Stimulated activated CD8-positive, alpha-beta memory T cell treated with anti-CD3 and anti-CD28 coated beads, Interleukin-15, amount 100 ng/mL, for 48 hours (primary cell): ENCODE data around the gene PHACTR4.
"Not testable (repeated sequence)": the region's sequence is repeated elsewhere in the genome, so short reads cannot be mapped to it uniquely, and the experiment has no call there.

Experiments used
- DNase-seq, 2 donors: peaks; one replicate each; pipeline ENCODE4 v3.0.0-alpha.2; 2020; ENCODE audit warnings: low read depth in 2 of 2

PHACTR4 gene

DNA sequence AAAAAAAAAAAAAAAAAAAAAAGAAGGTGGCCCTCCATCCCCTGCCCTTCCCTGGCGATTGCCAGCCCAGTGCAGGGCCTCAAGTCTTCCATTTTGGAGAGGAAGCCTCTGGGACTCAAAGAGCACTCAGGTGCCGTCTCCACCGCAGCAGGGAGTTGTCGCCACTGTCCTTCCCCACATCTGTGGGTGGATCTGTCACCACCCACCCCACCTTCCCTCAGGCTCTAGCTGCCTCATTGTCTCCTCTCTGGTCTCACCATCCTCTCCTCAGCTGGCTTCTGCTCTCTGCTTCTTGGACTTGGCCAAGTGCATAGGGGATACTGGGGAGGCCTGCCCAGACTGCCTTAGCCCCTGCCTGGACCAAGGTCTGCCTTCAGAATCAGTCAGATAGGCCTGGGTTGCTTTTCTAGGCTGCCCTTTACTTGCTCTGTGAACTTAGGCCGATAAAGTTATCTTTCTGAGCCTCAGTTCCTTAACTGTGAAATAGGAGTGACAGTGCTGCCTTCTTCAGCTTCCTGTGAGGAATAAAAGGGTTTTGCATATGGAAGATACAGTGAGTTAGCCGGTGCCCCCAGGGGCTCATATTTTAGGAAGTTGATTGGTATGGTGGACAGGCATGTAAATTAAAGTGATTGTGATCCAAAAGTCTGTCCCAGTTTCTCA lies 152.1 kb downstream of the PHACTR4 start:
- DNase-seq: no peak

DNA sequence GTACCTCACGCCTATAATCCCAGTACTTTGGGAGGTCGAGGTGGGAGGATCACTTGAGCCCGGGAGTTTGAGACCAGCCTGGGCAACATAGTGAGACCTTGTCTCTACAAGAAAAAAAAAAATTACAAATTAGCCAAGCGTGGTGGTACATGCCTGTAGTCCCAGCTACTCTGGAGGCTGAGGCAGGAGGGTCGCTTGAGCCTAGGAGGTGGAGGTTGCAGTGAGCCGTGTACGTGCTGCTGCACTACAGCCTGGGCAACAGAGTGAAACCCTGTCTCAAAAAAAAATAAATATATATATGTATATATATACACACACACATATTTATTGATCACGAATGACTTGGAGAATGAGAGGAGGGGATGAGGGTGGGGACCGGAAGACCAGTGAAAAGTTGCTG lies 153.0 kb downstream of the PHACTR4 start:
- DNase-seq: not testable (repeated sequence)

DNA sequence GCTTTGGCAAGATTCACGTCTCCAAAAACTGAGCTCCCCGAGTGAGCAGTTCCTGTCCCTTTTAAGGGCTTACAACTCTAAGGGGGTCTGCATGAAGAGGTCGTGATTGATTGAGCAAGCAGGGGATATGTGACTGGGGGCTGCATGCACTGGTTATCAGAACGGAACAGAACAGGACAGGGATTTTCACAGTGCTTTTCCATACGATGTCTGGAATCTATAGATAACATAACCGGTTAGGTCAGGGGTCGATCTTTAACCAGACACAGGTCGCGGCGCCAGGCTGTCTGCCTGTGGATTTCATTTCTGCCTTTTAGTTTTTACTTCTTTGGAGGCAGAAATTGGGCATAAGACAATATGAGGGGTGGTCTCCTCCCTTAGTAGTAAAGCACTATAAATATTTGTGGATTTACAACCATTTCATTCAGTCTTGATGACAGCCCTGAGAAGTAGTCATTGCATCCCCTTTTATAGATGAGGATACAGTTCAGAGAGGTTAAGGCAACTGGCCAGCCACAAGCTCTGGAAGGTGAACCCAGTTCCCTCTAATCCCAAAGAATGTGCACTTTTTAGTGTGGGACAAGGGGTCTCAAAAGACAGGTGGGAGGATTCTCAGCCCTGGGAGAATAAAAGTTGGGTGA lies 155.6 kb downstream of the PHACTR4 start:
- DNase-seq: not testable (repeated sequence)

DNA sequence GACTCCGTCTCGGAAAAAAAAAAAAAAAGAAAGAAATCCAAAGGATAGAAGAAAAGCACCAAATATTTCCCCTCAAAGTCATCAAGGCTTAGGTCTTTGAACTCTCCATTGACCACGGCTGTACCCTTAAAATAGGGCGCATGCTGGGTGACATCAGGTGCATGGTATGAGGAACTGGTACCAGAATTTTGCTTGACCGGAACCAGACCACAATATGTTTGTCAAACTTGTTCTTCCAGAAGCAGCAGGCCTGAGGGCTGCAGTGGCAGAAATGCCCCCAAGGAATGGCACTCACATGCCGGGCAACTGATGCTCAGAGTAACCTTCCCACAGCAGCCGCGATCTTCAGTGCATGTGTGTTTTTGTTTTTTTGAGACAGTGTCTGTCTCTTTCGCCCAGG lies 157.3 kb downstream of the PHACTR4 start:
- no peak for DNase-seq

DNA sequence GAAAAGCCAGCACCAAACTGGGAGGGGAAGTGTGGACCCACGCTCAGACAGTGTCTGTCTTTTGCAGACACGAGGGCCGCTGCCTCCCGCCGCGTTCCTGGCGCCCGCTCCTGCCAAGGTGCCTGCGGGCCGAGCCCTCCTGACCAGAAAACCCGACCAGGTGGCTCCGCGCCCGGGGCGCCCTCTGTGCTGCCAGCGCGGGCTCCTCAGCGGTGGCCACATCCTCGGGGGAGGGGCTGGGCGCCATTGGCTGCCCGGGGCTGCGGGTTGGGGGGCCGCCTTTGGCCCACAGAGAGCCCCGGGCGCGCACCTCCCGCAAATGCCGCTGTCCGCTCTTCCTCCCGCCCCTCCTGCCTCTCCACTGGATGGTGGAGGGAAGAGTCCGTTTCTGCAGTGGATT lies 160.9 kb downstream of the PHACTR4 start:
- no peak for DNase-seq

DNA sequence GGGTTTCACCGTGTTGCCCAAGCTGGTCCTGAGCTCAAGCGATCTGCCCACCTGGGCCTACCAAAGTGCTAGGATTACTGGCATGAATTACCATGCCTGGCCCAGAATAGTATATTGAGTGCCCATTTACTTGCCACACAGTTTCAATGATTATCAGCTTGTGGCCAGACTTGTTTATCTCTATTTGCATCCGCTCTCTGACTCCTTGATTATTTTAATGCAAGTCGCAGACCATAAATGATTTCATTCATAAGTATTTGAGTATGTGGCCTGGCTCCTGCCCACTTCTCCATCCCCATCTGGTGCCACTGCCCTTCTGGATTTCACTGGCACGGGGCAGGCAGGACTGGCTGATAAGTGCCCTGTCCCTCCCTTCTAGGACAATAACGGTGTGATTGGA lies 165.1 kb downstream of the PHACTR4 start:
- no peak for DNase-seq

DNA sequence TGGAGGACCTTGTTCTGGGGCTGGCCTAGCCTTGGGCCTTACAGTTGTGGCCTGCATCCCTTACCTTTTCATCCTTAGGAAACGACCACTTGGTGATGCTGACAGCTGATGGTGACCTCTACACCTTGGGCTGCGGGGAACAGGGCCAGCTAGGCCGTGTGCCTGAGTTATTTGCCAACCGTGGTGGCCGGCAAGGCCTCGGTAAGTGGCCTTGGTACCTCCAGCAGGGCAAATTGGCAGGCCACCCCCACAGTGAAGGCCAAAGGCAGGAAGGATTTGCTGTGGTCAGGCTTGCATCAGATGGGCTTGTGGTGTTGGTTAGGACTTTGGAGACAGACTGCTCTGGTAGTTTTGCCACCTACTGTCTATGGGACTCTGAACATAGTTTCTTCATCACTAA lies 165.6 kb downstream of the PHACTR4 start:
- no peak for DNase-seq

DNA sequence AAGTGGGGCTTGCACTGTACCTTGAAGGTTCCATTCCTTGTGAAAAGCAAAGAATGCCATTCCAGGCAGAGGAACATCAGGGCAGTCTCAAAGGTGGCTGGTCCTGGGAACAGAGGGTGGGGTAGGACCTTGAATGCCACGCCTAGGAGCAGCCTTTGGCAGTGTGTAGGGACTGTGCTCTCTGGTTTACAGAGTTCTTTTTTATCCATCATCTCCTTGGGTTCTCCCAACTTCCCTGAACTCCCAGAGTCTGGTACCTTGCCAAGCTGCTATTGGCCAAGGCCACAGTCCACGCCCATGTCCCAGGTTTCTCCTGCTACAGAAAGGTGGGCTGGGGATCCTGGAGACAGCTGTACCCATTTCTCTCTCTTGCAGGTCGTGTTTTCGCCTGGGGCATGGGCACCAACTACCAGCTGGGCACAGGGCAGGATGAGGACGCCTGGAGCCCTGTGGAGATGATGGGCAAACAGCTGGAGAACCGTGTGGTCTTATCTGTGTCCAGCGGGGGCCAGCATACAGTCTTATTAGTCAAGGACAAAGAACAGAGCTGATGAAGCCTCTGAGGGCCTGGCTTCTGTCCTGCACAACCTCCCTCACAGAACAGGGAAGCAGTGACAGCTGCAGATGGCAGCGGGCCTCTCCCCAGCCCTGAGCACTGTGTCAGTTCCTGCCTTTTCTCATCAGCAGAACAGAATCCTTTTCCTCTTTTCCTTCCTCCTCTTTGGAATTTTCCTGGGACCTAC lies 168.1 kb downstream of the PHACTR4 start:
- no peak for DNase-seq

DNA sequence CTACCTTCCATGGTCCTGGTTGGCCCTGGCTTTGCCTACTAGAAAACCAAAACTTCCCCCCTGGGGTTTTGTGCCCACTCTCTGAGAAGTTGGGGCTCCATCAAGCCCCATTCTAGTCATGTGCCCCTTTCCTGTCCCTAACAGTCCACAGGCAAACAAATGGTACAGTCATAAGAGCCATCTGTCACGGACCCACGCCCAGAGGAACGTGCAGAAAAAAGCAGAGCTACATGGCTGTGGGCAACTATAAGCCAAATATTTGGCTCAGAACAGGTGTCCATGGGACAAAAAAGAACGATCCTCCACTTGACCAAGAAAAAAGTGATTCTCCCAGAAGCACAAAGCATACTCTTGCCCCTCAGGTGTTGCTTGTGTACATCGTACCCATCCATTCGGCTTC lies 168.7 kb downstream of the PHACTR4 start:
- DNase-seq: no peak

DNA sequence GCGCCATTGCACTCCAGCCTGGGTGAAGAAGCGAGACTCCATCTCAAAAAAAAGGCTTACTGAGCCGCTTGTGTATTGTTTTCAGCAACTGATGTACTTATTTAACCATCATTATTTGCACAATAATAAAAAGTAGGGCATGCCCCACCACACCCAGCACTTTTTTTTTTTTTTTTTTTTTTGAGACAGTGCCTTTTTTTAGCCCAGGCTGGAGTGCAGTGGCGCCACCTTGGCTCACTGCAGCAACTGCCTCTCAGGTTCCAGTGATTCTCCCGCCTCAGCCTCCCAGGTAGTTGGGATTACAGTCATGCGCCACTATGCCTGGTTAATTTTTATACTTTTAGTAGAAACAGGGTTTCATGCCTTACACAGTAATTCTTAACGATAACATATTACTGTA lies 171.1 kb downstream of the PHACTR4 start:
- no peak for DNase-seq

DNA sequence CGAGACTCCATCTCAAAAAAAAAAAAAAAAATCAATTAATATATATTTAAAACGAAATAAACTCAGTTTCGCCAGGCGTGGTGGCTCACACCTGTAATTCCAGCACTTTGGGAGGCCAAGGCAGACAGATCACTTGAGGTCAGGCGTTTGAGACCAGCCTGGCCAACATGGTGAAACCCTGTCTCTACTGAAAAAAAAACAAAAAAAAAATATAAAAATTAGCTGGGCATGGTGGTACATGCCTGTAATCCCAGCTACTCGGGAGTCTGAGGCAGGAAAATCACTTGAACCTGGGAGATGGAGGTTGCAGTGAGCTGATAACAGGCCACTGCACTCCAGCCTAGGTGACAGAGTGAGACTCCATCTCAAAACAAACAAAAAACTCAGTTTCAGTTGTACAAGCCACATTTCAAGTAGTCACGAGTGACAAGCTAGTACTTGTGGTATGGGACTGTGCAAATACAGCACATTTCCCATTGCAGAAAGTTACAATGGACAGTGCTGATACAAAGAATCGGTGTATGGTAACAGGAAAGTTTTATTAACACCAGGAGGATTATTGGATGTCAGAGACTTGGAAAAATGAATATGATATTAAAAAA lies 172.0 kb downstream of the PHACTR4 start:
- not testable (repeated sequence) for DNase-seq

DNA sequence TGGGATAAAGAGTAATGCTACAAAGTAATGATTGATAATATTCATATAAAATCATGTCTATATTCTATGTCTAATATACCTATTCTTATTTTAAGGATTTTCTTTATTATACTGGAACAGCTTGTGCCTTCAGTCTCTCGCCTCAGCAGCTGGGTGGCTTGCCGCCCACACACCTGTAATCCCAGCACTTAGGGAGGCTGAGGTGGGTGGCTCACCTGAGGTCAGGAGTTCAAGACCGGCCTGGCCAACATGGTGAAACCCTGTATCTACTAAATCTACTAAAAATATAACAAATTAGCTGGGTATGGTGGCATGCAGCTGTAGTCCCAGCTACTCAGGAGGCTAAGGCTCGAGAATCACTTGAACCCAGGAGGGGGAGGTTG lies 175.7 kb downstream of the PHACTR4 start:
- DNase-seq: no peak

DNA sequence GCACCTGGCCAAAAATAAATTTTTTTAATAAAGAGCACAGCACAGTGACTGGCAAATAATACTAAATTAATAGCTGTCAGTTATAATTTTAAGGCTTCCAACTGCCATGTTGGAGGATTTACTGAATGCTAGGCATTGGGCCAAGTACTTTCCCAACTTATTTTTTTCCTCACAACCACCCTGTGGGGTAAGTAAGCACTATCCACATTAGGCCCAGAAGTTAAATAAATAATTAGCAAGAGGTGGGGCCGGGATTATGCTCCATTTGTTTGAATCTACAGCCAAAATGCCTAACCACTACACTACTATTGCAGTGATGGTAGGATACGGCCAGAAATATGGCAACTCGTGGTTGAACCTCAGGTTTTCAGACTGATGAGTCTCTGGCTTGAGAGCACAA lies 178.8 kb downstream of the PHACTR4 start:
- no peak for DNase-seq
